ENCODE data around the gene GCLM.

DNA sequence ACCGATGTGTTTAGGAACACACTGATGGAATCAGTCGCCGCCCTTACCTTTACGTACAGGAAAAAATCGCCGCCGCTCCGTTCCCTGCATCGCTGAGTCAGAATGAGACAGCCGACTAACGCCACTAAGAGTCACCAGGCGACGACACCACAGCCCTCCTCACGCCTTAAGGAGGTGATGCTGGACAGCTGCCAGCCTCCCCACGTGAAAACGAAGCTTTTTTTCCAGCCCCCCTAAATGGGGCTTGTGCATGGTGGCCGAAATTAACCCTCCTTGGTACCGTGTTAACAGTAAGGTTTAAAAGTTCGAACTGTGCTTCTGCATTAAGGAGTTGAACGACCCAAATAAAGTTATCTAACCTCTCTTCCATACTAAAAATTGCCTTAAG is 30.7 kb downstream of the GCLM start:
- TF ChIP-seq POLR2A (IDR thresholded peaks at IDR 0.05): no peak
- TF ChIP-seq, protein P1, sequence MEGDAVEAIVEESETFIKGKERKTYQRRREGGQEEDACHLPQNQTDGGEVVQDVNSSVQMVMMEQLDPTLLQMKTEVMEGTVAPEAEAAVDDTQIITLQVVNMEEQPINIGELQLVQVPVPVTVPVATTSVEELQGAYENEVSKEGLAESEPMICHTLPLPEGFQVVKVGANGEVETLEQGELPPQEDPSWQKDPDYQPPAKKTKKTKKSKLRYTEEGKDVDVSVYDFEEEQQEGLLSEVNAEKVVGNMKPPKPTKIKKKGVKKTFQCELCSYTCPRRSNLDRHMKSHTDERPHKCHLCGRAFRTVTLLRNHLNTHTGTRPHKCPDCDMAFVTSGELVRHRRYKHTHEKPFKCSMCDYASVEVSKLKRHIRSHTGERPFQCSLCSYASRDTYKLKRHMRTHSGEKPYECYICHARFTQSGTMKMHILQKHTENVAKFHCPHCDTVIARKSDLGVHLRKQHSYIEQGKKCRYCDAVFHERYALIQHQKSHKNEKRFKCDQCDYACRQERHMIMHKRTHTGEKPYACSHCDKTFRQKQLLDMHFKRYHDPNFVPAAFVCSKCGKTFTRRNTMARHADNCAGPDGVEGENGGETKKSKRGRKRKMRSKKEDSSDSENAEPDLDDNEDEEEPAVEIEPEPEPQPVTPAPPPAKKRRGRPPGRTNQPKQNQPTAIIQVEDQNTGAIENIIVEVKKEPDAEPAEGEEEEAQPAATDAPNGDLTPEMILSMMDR (IDR thresholded peaks at IDR 0.05): no peak

All from adrenal gland (tissue), 5 donors.